ENCODE measurements around the gene MAFF. TPM values are rescaled to one million over a fixed set of nuclear protein-coding genes. Genes with fewer than 3 reads are reported as not detected.

Gene MAFF
- total and polyA plus RNA-seq, 2 donors, result 8.4 to 32.4 TPM

DNA sequence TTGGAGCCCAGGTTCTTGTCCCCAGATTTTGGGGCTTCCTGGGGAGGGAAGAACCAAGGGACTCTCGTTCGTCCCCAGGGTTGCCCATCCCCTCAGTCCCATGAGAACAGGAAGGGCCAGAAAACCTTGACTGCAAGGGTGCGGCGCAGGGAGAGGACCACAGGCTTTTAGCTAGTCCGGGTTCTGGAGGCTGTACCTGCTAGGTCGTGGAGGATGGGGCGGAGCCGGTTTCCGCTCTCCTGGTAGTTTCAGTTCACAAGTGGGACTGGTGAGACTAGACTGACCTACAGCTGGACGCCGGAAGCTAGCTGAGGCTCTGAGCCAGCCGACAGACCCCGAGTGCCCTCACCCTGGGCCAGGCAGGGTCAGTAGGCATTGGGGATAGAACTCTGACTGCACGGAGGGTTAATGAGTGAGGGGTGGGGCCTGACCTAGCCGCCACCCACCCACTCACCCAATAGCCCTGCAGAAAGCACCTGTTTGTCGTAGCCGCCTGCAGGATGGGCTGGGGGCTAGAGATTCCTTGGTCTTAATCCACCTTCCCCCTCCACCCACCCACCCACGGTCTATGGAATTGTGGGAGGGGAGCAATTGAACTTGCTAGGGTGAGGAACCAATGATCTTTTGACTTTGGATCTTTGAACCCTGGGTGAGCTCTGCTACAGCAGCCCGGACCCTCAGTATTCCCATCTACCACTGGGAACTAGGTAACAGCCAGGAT lies 1.5 kb downstream of the MAFF start:
- peak overlapping the region; percentile 99 for H3K27ac ChIP-seq (ENCODE audit: low read depth)
- H3K36me3 ChIP-seq (ENCODE audit: insufficient read depth), result no peaks in the 10 kb centered on the region
- peak overlapping the region; percentile 81 for H3K4me3 ChIP-seq (ENCODE audit: low read depth, low read length)
- WGBS, result 17% methylated on average over 19 of the region's 19 CpGs
- no peak for DNase-seq (ENCODE audit: extremely low spot score)
- peaks cover 2% of the 10 kb centered on the region for H3K4me1 ChIP-seq (ENCODE audit: insufficient read depth)

DNA sequence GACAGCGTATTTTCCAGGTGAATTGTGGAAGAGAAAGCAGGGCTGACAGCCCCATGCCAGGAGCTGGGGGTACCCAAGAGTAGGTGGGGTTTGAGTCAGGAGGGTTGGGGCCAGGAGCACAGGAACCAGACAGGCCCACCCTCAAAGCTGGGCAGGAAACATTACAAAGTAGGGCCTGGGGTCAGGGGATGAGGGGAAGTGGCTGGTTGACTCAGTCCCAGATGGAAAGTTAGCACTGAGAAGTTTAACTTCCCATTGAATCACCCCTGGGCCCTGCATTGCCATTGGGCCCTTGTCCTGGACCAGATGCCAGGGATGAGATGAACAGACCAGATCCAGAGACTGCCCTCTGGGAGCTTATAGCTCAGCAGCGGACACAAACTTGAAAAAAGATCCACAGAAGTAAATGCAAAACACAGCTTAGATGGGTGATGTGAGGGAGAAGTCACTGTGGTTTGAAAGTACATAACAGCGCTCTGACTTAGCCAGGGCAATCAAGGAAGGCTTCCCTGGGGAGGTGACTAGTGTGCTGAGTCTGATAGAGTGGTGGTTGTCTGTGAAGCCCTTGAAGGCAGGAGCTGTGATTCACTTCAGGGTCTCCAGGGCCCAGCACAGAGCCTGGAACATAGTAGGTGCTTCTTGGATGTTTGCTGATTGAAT lies 2.2 kb downstream of the MAFF start:
- Histone ChIP-seq H3K36me3 (ENCODE audit: insufficient read depth) (no peaks in the 10 kb centered on the region), H3K27ac (ENCODE audit: low read depth) (peak overlapping the region; percentile 33), H3K4me1 (ENCODE audit: insufficient read depth) (peaks cover 2% of the 10 kb centered on the region), H3K4me3 (ENCODE audit: low read depth, low read length) (no peak overlapping the region)
- 96% methylated on average over 3 of the region's 3 CpGs for WGBS
- no peak for DNase-seq (ENCODE audit: extremely low spot score)

DNA sequence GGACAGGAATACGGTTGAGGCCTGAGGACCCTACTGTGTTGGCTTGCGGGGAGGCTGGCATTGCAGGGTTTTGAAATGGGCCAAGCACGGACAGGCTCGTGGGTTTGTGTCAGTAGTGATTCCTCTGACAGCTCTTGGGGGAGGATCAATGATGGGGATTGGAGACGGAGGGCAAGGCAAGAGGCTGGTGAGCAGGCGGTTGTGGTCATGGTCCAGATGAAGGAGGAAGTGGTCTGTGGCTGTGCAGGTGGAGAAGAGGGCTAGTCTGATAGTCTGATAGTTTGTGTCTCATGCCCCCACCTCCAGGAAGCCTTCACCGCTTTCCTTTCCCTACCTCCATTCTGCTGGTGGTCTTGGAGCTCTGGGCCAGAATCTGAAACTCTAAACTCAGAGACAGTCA lies 3.0 kb downstream of the MAFF start:
- 72% methylated on average over 7 of the region's 7 CpGs for WGBS
- peaks cover 2% of the 10 kb centered on the region for H3K4me1 ChIP-seq (ENCODE audit: insufficient read depth)
- H3K36me3 ChIP-seq (ENCODE audit: insufficient read depth), result no peaks in the 10 kb centered on the region
- H3K27ac ChIP-seq (ENCODE audit: low read depth), result no peak overlapping the region
- DNase-seq (ENCODE audit: extremely low spot score), result no peak
- no peak overlapping the region for H3K4me3 ChIP-seq (ENCODE audit: low read depth, low read length)

DNA sequence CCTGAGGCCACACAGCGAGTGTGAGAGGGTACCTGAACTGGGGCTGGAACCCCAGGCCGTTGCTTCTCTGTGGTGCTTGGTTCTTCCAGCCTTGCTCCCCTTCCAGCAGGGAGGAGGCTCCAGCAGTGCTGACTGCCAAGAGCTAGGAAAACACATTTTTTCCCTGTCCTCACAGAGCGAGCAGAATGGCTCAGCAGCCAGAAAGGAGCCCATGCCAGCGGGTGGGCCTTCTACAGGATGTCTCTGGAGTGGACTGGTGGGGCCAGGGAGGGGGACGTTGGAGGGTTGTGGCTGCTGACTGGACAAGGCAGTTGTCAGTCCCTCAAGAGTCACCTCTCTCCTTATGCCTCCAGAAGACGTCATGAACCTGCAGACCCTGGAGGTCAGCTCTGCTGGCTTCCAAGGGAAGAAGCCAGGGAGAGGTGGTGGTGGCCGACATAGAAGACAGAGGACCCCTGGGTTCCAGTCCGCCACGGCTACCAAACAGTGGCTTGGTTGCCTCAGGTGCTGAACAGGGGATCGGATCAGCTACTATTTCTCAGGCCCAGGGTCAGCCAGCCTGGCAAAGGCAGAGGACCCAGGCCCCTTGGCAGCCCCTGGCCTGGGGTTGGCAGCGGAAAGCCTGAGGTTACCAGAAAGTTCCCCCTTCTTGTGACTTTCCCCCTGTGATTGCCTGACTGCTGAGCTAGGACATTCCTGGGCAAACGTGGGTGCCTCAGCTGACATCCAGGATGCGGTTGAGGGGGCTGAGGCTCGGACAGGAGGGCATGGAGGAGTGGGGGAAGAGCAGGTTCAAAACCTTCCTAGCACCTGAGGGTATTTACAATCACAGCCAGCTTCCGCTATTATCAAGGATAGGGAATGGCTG lies 3.7 kb downstream of the MAFF start:
- no peak for DNase-seq (ENCODE audit: extremely low spot score)

DNA sequence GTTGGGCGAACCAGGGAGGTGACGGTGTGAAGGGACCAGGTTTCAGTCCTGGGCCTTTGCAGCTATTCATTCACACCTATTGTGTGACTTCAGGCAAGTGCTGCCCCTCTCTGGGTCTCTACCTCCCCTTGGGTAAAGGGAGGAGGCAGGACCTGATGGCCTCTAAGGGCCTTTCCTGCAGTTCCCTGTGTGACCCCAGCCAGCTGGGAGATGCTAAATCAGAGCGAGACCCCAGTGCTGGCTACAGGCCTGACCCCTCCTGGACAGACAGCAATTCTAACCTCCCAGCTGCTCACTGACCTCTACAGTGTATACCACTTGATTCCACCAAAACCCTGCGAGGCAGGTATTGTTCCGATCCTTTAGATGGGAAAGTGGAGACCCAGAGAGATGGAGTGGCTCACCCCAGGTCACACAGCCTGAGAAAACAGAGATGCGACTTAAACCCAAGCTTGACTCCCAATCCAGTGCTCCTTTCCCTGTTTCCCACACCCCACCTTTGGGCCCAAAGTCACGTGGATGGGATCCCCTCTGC lies 6.2 kb downstream of the MAFF start:
- Histone ChIP-seq H3K36me3 (ENCODE audit: insufficient read depth) (no peaks in the 10 kb centered on the region), H3K4me3 (ENCODE audit: low read depth, low read length) (no peak overlapping the region), H3K27ac (ENCODE audit: low read depth) (no peak overlapping the region), H3K4me1 (ENCODE audit: insufficient read depth) (no peaks in the 10 kb centered on the region)
- 90% methylated on average over 7 of the region's 7 CpGs for WGBS
- DNase-seq (ENCODE audit: extremely low spot score), result no peak

More for the DNA sequence above, 3.7 kb downstream of the MAFF start:
- Histone ChIP-seq H3K4me3 (ENCODE audit: low read depth, low read length) (no peak overlapping the region), H3K27ac (ENCODE audit: low read depth) (no peak overlapping the region), H3K4me1 (ENCODE audit: insufficient read depth) (peaks cover 2% of the 10 kb centered on the region), H3K36me3 (ENCODE audit: insufficient read depth) (no peaks in the 10 kb centered on the region)
- 55% methylated on average over 15 of the region's 15 CpGs for WGBS

DNA sequence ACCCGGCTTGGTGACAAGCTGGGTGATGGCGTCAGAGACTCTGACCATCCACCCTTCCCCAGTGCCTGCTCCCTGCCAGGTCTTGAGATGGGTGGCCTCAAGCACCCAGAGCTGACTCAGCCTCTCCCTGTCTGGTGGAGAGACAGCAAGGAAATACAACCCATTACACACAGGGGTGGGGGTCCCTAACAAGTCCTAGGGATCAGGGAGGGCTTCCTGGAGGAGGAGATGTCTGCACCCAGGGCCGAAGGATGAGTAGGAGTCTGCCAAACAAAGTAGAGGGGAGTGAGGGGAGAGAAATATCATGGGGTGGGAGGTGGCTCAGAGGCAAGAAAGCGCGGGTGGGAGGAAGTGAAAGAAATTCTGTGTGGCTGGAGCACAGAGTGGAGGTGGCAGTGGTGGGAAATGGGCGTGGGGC lies 6.8 kb downstream of the MAFF start:
- H3K36me3 ChIP-seq (ENCODE audit: insufficient read depth), result no peaks in the 10 kb centered on the region
- H3K4me3 ChIP-seq (ENCODE audit: low read depth, low read length), result no peak overlapping the region
- 77% methylated on average over 6 of the region's 6 CpGs for WGBS
- no peaks in the 10 kb centered on the region for H3K4me1 ChIP-seq (ENCODE audit: insufficient read depth)
- no peak for DNase-seq (ENCODE audit: extremely low spot score)
- H3K27ac ChIP-seq (ENCODE audit: low read depth), result no peak overlapping the region

DNA sequence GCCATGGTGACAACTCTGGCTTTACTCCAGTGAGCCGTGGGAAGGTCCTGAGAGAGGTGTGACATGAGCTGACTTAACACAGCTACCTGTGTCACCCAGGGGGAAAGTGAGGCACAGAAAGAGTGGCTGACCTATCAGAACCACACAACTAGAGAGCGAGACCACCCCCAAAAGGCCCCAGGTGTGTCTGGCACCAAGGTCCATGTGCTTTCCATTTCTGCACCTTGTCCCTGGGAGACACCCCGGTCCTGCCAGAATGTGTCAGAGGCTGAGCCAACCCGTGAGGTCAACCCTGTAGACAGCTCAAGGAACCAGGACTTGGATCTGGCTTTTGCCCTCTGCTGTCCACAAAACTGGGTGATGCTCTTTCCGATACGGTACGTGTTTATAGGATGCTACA lies 9.8 kb downstream of the MAFF start:
- DNase-seq (ENCODE audit: extremely low spot score), result no peak
- Histone ChIP-seq H3K4me3 (ENCODE audit: low read depth, low read length) (no peak overlapping the region), H3K36me3 (ENCODE audit: insufficient read depth) (no peaks in the 10 kb centered on the region), H3K4me1 (ENCODE audit: insufficient read depth) (no peaks in the 10 kb centered on the region), H3K27ac (ENCODE audit: low read depth) (no peak overlapping the region)
- 94% methylated on average over 7 of the region's 7 CpGs for WGBS

DNA sequence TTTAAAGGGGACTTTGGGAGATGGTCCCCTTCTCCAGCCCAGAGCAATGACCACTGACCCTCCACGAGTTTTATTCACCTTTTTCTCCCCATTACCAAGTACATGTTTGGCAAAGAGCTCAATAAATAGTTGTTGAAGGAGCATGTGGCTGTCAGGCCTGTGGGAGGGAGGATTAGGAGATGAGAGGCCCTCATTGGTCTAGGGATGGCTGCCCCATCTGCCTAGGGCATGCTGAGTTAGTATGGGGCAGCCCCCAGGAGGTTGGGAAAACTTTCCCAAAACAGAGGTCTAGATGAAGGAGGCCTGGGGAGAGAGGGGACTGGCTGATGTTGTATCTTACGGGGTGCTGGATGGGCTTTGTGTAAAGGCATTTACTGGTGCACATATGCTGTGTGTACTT lies 10.6 kb downstream of the MAFF start:
- 80% methylated on average over 2 of the region's 2 CpGs for WGBS
- no peak overlapping the region for H3K4me3 ChIP-seq (ENCODE audit: low read depth, low read length)
- H3K27ac ChIP-seq (ENCODE audit: low read depth), result no peak overlapping the region
- no peak for DNase-seq (ENCODE audit: extremely low spot score)
- H3K36me3 ChIP-seq (ENCODE audit: insufficient read depth), result no peaks in the 10 kb centered on the region
- no peaks in the 10 kb centered on the region for H3K4me1 ChIP-seq (ENCODE audit: insufficient read depth)

DNA sequence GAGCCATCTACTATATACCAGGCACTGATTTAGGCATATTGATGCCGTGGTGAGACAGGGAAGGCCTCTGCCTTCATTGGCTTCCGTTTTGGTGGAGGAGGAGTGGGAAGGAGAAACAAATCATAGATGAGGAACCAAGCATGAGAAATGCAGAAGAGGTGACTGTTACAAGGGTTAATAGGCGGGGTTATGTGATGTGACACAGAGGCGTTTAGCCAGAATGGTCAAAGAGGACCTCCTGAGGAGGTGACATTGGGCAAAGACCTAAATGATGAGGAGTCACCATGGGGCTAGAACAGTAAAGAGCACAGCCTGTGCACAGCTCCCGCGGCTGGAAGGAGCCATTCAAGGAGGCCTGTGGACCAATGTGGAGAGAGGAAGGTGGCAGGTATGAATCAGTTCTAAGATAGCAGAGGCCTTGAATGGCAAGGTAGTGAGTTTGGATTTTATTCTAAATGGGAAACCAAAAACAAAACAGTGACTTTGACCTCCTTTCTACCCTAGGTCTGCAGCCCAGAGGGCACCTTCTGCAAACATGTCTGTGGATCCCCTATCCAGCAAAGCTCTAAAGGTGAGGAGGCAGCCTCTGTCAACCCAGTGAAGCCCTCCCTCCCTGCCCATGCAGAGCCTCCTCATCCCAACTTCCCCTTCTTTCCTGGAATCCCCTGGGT lies 11.7 kb downstream of the MAFF start:
- Histone ChIP-seq H3K36me3 (ENCODE audit: insufficient read depth) (no peaks in the 10 kb centered on the region), H3K27ac (ENCODE audit: low read depth) (no peak overlapping the region), H3K4me3 (ENCODE audit: low read depth, low read length) (no peak overlapping the region), H3K4me1 (ENCODE audit: insufficient read depth) (no peaks in the 10 kb centered on the region)
- WGBS, result 93% methylated on average over 6 of the region's 6 CpGs
- DNase-seq (ENCODE audit: extremely low spot score), result no peak

DNA sequence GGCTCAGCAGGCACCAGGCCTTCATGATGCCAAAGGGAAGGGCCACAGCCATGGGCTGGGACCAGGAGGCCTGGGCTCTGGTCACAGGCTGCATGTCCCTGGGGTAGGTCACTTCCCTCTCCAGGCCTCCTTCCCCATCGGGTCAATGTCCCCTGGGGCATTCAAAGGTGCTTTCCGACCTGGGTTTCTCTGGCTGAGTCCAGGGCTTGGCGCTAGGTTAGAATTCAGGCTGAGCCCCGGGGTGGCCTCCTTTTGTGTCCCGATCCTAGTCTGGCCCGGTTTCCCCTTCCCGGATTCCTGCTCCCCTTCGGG lies 12.2 kb downstream of the MAFF start:
- no peak overlapping the region for H3K4me3 ChIP-seq (ENCODE audit: low read depth, low read length)
- H3K27ac ChIP-seq (ENCODE audit: low read depth), result no peak overlapping the region
- DNase-seq (ENCODE audit: extremely low spot score), result no peak
- 49% methylated on average over 8 of the region's 8 CpGs for WGBS
- no peaks in the 10 kb centered on the region for H3K36me3 ChIP-seq (ENCODE audit: insufficient read depth)
- peaks cover 2% of the 10 kb centered on the region for H3K4me1 ChIP-seq (ENCODE audit: insufficient read depth)

DNA sequence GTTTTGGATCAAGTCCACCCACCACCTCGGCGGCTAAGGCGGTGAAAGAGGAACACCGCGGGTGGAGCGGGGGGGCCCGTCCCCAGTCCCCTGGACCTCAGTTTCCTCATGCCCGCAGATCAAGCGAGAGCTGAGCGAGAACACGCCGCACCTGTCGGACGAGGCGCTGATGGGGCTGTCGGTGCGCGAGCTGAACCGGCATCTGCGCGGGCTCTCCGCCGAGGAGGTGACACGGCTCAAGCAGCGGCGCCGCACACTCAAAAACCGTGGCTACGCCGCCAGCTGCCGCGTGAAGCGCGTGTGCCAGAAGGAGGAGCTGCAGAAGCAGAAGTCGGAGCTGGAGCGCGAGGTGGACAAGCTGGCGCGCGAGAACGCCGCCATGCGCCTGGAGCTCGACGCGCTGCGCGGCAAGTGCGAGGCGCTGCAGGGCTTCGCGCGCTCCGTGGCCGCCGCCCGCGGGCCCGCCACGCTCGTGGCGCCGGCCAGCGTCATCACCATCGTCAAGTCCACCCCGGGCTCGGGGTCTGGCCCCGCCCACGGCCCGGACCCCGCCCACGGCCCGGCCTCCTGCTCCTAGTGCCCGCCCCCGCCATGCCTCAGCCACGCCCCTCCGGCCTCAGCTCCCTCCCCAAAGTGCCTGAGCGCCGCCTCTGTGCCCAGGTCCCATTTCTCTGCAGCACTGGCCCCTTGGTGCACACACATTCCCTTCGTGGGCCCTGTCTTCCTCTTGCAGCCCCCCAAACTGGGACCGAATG lies 12.7 kb downstream of the MAFF start:
- H3K4me3 ChIP-seq (ENCODE audit: low read depth, low read length), result no peak overlapping the region
- H3K4me1 ChIP-seq (ENCODE audit: insufficient read depth), result peaks cover 2% of the 10 kb centered on the region
- H3K27ac ChIP-seq (ENCODE audit: low read depth), result no peak overlapping the region
- no peaks in the 10 kb centered on the region for H3K36me3 ChIP-seq (ENCODE audit: insufficient read depth)
- 25% methylated on average over 81 of the region's 81 CpGs for WGBS
- no peak for DNase-seq (ENCODE audit: extremely low spot score)

DNA sequence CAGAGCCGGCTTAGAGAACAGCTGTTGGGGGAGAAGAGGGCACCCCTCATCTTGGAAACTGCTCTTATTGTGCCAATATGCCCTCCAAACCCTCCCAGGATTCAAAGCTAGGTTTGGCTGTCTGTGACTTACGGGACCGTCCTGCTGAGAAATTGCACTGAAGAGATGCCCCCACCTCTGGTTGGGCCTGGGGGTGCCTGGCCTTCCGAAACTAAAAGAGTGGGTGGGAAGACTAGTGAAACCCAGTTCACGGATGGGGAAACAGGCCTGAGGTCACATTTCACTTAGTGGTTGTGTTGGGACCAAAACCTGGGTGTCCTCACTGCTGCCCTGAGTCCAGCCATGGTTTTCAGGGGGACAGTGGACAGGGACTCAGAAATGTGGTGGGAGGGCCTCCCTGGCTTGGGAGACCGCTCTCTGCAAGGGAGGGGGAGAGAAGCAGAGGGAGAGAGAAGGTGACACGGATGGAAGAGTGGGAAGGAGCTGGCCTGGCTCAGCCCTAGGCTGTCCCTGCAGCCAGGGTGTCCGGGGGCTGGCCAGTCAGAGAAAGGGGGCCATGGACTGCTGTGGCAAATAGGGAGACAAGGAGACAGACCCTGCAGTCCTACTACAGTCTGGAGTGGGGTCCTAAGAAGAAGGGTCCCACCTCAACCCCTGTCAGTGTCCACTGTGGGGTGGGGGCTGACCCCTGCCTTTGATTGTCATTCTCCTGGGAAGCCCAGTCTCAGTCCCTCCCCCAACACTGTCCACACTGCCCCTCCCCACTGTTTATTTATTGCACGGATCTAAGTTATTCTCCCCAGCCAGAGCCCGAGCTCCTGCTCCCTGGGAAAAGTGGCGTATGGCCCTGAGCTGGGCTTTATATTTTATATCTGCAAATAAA lies 13.6 kb downstream of the MAFF start:
- no peak for DNase-seq (ENCODE audit: extremely low spot score)
- Histone ChIP-seq H3K36me3 (ENCODE audit: insufficient read depth) (no peaks in the 10 kb centered on the region), H3K4me1 (ENCODE audit: insufficient read depth) (peaks cover 2% of the 10 kb centered on the region), H3K27ac (ENCODE audit: low read depth) (no peak overlapping the region), H3K4me3 (ENCODE audit: low read depth, low read length) (no peak overlapping the region)
- WGBS, result 77% methylated on average over 11 of the region's 11 CpGs
